Stimulated activated CD4-positive, alpha-beta T cell treated with anti-CD3 and anti-CD28 coated beads, Interleukin-4, amount 100 ng/mL, for 4 hours (primary cell): Measurements from ENCODE around the gene RAB3IP.
A peak's percentile ranks its signal among the peaks of the same experiment; 100 is the strongest.

ENCODE experiments used
- DNase-seq, 2 experiments: peaks; one replicate each; pipeline ENCODE4 v3.0.0-alpha.2; 2020

Gene RAB3IP

GRCh38 chr12:69738351-69739286 is at the start of gene RAB3IP:
TSS of gene RAB3IP (plus strand) at chr12:69738860. CDS start at chr12:69755409, 16,549 bp downstream.
- DNase-seq = peak; percentile 90 to 97

DNA sequence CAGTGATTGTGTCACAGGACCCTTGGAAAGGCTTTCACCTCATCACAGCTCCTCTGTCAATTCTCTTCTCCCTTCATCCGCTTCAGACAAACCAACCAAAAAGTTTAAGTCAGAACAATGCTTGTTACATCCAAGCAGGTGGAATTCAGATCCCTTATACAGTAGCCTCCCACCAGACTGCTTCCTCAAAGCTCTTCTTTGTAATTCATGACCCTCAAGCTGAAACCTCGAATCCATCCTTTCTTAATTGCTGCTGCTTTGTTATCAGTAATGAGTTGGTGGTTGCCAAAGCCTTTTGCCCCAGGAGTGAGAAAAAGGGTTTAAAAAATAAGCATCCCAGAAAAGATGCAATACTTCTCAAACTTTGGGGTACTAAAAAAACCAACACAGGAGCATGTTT is 49.0 kb upstream of the RAB3IP start:
- DNase-seq = no peak

GRCh38 chr12:69694123-69694522 is 44.5 kb upstream of the RAB3IP start:
- no peak for DNase-seq

DNA sequence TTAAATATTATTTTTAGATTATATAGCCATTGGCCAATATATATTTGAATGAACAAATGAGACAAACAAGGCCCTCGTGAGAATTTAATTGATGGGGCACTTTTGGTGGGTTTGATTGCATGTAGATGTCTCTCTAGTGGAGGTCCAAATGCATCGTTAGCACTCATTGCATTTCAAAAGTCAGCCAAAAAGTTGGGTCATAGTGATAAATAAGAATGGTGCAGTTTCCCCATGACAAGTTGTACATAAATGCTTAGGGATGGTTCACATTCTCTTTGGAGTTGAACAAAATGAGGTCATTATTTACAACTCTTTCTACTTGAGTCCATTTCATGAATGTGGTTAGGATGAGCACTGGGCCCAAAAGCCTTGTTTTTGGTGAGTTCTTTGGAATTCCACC is 40.6 kb upstream of the RAB3IP start:
- no peak for DNase-seq

- no peak for DNase-seq
Observed at GRCh38 chr12:69698769-69699540, 39.7 kb upstream of the RAB3IP start, which contains the start of gene BEST3. TSS of gene BEST3 (minus strand) at chr12:69699303. CDS start at chr12:69697798, 1,505 bp downstream.

GRCh38 chr12:69701826-69702225 is 36.8 kb upstream of the RAB3IP start:
- no peak for DNase-seq

- no peak for DNase-seq
Observed at GRCh38 chr12:69703146-69703642, 35.5 kb upstream of the RAB3IP start.

DNA sequence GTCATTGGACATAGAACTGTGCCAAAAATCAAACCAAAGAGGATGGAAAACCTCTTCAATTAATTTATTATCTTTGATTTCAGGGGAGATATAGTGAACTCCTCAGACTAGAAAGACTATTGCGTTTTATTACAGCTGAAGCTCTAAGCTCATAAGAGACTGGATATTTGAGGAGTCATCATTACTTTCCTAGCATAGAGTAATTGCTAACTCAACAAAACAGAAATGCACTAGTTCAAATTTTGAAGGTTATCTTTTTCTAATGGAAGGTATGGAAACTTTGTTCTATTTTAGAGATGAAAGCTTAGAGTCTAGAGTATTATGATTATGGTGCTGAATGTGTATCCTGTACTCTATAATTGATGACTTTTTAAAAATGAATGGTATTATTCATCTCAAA is 34.3 kb upstream of the RAB3IP start:
- no peak for DNase-seq

DNA sequence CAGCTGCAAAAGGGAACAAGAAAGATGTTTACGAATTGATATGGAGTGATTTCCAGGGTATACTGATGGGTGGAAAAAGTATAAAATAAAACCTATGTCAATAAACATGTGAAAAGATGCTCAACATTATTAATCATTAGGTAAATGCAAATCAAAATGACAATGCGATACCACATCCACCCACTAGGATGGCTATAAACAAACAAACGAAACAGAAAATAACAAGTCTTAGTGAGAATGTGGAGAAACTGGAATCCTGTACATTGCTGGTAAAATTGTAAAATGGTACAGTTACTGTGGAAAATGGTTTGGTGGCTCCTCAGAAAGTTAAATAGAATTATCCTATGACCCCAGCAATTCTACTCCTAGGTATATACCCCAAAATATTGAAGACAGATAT is 30.0 kb upstream of the RAB3IP start:
- no peak for DNase-seq

- DNase-seq = no peak
Observed at GRCh38 chr12:69712826-69713225, 25.8 kb upstream of the RAB3IP start.

DNA sequence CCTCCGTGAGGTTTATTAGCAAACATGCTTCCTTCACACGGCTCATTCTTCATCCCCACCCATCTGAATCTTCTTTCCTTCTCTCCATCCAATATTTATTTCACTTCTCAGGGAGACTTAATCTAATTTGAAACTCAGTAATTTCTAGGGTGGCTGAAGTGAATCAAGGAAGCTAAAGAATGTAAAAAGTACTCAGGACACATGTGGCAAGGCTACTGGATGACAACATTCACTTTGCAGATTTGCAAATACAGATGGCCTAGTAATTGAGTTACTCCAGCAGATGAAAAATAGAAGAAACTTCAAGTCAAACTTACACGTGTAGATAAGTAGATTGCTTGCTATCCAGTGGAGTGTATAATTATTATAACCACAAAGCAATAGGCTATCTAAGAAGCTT is 24.1 kb upstream of the RAB3IP start:
- DNase-seq = no peak

- no peak for DNase-seq
Observed at GRCh38 chr12:69719336-69720316, 19.0 kb upstream of the RAB3IP start.

GRCh38 chr12:69720750-69721149 is 17.9 kb upstream of the RAB3IP start:
- DNase-seq = no peak

DNA sequence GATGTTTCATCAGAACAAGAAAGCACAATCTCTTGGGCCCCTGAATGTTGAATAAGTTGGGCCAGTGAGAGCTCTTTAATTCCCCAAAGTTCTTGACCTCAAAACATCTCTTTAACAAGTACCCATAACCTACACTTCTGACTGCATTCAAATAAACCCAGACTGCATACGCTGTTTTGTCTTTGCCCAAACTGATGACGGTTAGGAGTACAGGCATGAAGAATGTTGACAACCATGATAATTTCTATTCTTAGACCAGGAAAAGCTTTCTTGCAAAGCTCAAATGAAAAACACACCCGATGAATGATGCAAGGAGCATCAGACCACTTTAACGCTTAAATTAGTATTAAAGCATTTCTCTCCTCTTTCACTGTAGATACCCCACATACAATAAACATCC is 11.7 kb upstream of the RAB3IP start:
- DNase-seq = no peak

GRCh38 chr12:69732088-69732487 is 6.6 kb upstream of the RAB3IP start:
- no peak for DNase-seq

DNA sequence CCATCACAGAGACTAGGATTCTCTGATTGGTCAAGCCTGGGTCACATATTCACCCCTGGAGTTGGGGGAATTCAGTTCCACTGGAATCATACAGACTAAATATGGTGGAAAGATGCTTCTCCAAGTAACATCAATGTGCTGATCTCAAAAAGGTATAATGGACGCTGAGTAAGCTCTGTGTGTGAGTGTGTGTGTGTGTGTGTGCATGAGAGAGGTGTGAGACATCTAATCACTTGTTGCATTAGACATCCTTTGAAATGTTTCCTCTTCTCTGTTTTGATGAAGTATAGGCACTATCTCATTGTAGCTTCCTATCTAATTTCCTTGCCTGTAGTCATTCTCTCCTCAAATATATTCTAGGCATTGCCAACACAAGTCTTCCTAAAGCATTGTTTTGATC is 5.0 kb upstream of the RAB3IP start:
- no peak for DNase-seq

DNA sequence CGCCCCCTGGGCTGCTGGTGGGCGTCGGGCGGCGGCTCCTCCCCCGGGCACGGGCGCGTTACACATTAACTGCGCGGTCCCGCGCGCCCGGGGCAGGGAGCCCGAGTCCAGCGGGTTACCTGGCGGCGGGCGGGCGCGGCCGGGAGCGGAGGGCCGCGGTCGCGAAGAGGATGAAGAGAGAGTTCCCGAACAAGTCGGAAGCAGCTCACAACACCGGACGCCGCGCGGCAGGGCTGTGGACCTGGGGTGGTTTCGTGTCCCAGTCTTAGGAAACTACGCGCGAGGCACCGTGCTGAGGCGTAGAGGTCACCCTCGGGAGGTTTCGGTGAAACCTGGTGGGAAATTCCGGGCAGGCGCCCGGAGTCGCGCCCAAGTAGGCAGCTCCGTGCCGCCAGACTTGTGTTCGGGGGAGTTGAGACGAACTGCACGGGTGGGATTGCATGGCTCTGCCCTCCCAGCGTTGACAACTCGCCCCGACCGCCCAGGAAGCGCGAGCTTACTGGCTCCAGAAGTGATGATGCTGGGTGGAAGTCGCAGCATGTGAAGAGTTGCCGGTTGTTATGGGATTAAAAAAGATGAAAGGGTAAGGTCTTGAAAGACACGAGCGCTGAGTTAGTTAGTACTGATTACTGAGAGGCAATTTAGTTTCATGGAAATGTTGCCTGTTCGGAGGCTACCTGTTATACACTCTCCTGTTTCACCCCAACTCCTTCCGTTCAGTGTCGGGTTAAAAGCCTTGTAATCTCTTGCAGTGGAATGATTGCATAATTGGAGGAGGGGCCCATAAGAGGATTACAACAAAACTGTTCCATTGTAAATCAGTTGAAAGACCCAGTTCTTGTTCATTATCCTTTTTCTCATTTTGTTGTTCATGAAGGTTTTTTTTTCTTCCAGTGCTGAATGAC is 879 bp downstream of the RAB3IP start:
- peak; percentile 45 to 50 for DNase-seq

DNA sequence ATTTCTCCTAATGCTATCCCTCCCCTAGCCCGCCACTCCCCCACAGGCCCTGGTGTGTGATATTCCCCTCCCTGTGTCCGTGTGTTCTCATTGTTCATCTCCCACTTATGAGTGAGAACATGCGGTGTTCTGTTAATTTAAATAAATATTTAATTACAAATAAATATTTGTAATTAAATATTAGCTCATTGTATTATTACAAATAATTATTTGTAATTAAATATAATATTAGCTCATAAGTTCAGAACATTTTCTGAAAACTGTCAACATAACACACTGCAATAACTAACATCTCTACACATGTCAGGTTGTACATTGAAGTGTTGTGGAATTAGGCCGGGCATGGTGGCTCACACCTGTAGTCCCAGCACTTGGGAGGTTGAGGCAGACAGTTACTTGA is 5.4 kb downstream of the RAB3IP start:
- no peak for DNase-seq

GRCh38 chr12:69751476-69751875 is 12.8 kb downstream of the RAB3IP start:
- DNase-seq = no peak

- no peak for DNase-seq
Observed at GRCh38 chr12:69755302-69755701, 16.6 kb downstream of the RAB3IP start.

DNA sequence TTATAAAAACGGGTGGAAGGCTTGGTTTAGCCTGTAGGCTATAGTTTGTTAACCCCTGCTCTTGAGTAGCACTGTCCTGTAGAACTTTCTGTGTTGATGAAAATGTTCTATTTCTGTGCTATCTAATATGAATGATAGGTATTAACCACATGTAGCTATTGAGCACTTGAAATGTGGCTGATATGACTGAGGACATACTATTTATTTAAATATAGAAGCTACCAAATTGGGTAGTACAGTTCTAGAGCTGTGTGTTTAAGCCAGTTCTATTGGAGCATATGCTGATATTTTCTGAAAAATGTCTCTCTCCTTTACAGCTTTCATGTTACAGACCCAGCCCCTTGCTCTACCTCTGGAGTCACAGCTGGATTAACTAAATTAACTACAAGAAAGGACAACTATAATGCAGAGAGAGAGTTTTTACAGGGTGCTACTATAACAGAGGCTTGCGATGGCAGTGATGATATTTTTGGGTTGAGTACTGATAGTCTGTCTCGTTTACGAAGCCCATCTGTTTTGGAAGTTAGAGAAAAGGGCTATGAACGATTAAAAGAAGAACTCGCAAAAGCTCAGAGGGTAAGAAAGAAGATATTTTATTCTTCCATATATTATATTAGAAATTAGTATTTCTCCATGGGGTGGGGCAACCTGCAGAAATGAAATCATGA is 17.6 kb downstream of the RAB3IP start:
- no peak for DNase-seq
